Esophagus squamous epithelium (tissue), 4 donors: Measurements from ENCODE around the gene MGAT4B.

Experiments
- CTCF ChIP-seq, 6 experiments: fragments of 450-650 bp in 4 of 6; fragments of 200-600 bp in 2 of 6; sonication (generic) in 2 of 6; IDR thresholded peaks; one replicate each; pipeline ENCODE4 v1.5.1; 2016 to 2019; ENCODE audit warnings: antibody characterized with exemption in 6 of 6, mild to moderate bottlenecking in 4 of 6, moderate library complexity in 4 of 6
- POLR2A ChIP-seq, 4 donors: fragments of 450-650 bp; IDR thresholded peaks; one replicate each; pipeline ENCODE4 v1.6.1; 2017; ENCODE audit warnings: antibody characterized with exemption in 4 of 4, mild to moderate bottlenecking in 4 of 4, moderate library complexity in 3 of 4

GRCh38 chr5:179815491-179816249 is 9.0 kb upstream of the MGAT4B start:
- TF ChIP-seq CTCF (IDR thresholded peaks at IDR 0.05) (no peak), POLR2A (IDR thresholded peaks at IDR 0.05) (no peak)
